Measurements from ENCODE around the gene MKNK2.

Gene MKNK2

GRCh38 chr19:2056837-2057192 lies 5.8 kb upstream of the MKNK2 start:
- no peak for DNase-seq

DNA sequence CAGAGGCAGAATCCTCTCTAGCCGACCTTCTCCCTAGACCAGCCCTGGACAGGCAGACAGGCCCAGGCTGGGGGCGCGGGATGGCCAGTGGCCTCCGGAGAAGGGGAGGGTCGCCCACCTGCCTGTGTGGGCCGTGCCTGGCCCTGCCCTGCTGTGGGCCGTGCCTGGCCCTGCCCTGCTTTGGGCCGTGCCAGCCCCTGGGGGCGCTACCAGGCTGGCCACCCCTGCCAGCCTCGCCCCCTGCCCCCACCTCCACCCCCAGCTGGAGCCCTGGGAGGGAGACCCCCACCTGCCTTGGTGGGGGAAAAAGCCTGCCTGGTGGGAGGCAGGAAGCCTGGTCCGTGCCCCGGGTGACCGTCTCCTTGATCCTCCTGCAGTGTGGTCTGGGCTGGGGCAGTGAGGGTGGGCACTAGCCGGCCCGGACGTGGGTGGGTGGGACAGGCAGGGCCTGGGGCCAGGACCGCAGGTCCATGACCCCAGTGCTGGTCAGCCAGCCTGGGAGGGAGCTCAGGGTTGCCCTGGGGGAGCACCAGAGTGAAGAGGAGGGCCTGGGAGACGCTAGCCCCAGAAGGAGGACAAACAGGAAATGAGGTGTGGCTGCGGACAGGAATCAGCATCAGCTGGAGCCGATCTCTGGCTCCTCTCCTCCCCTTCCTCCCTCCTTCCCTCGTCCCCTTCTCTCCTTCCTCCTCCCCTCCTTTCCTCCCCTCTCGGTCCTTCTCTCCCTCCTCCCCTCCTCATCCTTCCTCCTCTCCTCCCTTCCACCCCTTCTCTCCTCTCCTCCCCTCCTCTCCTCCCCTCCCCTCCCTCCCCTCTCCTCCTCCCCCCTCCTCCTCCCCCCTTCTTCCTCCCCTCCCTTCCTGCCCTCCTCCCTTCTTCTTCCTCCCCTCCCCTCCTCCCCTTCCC lies 5.1 kb upstream of the MKNK2 start:
- no peak for DNase-seq

- no peak for DNase-seq
Measured at GRCh38 chr19:2054763-2055162, 3.7 kb upstream of the MKNK2 start.

DNA sequence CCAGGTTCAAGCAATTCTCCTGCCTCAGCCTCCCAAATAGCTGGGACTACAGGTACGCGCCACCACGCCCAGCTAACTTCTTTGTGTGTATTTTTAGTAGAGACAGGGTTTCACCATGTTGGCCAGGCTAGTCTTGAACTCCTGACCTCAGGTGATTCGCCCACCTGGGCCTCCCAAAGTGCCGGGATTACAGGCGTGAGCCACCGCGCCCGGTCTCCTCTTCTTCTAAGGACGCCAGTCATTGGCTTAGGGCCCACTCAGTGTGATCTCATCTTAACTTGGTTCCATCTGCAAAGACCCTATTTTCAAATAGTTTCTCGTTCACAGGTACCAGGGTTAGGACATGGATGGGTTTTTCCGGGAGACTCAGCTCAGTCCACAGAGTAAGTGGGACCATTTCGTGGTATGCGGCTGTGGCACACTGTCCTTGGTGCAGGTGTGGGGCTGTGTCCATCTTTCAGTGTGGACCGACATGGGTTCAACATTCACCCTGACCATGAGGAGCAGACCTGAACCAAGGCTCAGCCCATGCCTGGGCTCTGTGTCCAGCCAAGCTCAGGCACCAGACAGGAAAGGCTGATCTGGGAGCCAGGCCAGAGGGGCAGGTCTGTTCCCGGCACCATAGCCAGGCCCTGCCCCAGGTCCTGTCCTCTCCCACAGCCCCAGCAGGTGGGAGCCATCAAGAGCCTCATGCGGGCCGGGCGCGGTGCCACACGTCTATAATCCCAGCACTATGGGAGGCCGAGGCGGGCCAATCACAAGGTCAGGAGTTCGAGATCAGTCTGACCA lies 2.8 kb upstream of the MKNK2 start:
- DNase-seq: no peak

DNA sequence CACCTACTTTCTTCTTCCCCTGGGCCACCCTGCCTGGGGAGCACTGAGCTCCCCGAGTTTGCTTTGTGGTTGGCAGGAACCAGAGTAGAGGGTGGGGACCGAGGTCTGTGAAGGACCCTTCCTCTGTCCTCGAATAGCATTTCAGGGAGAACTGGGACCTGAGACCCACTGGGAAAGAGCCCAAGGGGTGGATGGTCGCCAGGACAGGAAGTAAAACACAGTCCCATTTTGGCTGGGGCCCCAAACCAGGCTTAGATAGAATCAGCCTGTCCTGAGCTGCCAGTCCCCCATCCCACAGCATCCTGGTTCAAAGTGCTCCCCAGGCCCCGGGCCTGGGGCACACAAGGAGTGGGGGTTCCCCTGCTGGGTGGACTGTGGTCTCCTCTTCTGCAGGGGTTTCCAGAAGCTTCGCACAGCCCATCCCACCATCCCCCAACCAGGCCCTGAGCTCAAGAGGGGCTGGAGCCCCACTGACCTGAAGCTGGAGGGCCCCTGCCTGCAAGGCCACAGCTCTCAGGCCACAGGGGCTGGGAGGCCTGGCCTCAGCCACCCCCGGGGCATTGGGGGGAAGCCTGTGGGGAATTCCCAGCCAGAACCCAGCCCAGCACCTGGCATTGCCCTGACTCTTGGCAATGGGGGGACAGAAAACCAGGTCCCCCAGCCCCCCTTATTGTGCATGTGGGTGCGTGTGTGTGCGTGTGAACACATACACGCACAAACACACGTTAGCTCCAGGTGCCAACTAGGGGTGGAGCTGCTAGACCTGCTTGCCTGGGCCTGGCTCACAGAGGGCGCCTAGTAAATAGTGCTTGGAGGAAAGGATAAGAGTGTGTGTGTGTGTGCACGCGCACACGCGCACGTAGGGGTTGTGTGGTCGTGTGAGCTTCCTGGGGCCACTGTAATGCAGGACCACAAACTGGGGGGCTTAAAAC lies 995 bp upstream of the MKNK2 start:
- DNase-seq: peak; percentile 42

DNA sequence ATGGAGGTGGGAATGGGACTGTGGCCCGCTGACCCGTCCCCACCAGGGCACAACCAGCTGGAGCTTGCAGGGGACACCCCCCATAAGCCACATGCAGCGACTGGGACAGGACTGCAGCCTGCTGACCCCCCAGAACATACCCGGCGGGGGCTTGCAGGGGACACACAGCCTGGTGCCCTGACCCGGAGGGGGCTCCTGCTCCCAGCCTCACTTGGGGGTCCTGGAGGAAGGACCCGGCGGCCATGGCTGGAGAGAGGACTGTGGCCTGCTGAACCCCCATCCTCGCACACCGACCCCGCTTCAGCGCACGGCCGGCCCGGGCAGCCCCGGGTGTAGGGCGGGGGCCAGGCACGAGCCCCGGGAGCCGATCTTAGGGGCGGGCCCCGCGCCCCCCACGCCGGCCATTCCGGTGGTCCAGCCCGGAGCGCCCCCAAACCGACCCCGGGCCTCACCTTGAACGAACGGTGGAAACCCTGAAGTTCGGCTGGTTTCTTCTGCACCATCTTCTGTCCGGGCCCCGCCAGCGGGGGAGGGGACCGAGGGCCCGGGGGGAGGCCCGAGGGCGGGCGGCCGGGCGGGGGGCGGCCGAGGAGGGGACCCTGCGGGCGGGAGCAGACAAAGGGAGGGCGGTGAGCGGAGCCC lies 574 bp downstream of the MKNK2 start:
- DNase-seq: no peak

DNA sequence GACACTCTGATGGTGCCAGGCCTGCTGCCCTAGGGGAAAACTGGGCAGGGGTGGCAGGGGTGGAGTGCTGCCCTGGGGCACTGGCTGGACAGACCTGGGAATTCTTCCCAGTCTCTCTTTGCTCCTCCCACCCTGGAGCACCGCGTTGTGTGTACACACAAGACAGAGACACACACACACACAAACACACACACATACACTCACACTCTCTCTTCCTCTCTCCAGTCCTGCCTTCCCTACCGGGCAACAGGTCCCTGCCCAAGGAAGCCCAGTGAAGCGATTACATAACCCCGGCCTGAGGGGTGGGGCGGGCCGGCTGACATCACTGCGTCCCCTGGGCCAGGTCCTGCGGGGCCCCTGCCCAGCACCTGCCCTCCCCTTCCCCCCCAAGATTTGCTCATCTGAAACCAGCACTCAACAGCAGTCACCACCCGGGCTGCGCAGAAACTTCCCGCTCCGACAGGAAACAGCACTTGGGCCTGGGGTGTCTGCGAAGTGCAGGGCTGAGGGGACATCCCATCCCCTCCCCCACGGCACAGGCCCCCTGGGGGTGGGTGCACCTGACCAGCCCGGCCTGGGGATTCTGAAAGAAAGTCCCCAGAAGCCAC lies 1.2 kb downstream of the MKNK2 start:
- peak; percentile 48 for DNase-seq

DNA sequence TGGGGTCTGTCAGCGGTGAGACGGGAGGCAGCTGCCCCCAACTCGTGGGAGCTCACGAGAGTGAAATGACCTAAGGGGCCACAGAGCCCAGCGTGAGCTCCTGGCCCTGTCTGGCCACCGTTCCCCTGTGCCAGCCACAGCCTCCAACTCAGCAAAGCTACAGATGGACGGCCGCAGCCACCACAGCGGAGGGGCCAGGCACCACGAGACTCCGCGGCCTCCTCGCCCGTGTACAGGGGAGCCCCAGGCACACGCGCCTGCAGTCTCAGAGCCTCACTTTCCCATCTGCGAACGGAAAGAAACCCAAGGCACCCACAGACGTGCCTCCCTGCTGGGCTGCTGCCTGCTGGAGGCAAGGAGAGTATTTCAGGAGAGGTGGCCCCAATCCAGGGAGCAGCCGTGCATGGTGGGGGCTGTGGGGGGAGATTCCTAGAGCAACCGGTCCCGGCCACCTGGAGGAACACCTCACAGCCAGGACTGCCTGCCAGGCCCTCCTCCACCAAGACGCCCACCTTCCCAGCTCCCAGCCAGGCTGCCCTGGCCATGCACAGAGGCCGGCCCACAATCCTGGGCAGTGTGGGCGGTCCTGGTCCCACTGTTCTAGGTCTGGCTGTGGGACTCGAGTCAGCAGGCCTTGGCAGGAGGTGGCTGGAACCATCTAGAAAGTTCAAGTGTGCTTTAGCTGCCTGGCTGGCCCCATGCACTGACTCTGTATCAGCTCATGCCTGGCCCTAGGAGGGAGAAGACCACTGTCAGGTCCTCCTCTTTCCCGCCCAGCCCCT lies 1.9 kb downstream of the MKNK2 start:
- no peak for DNase-seq

GRCh38 chr19:2048104-2048958 lies 2.7 kb downstream of the MKNK2 start:
- no peak for DNase-seq

DNA sequence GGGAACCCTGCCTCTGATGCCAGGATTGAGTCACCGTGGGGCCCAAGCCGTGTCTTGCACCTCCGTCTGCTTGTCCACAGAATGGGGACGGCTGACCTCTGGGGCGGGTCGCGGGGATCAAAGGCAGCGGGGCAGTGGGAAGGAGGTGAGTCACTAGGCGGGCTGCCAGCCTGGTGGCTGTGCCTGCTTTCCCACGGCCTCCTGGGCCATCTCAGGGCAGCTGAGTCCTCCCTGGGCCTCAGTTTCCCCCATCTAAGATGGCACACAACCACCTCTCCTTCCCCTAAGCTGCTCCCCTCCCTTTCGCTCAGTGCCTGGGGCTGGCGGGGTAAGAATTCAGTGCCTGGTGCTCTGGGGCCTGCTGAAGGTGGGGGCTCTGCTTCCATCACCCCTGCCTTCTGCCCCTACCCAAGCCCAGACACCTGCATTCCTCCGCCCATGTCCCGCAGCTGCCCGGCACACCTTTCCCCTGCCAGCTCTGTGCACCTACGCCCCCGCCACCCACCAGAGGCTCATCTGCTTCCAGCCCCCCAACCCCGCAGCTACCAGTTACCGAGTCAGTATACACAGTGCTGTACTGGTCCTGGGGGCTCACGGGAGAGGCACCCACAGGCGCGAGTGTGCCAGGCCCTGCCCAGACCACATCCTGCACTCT lies 3.5 kb downstream of the MKNK2 start:
- DNase-seq: no peak

GRCh38 chr19:2047076-2047448 lies 4.0 kb downstream of the MKNK2 start:
- DNase-seq: no peak

GRCh38 chr19:2046046-2046907 lies 4.8 kb downstream of the MKNK2 start:
- no peak for DNase-seq

DNA sequence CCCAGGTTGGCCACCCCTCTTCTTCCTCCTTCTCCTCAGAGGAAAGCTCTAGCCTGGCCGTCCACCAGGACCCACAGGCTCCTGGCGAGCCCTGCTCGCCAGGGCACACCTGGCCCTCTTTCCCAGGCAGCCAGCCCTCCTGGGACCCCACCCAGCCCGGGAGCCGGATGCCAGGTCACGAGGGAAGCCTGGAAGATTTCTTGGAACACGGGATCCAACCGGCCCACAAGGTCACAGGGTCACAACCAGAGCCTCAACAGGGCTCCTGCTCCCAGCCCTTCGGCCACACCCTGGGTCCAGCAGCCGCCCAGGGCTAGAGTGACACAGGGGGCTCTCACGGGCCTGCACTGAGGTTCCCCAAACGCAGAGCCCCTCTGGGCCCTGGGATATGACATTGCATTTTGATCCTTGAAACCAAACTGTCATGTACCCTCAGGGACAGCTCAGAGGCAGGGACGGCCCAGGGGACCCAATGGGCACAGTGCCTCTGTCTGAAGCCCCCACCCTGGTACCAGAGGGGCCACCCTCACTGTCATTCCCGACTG lies 5.5 kb downstream of the MKNK2 start:
- no peak for DNase-seq

- DNase-seq: no peak
Measured at GRCh38 chr19:2044709-2045500, 6.1 kb downstream of the MKNK2 start.

- DNase-seq: no peak
Measured at GRCh38 chr19:2043961-2044708, 6.9 kb downstream of the MKNK2 start.

DNA sequence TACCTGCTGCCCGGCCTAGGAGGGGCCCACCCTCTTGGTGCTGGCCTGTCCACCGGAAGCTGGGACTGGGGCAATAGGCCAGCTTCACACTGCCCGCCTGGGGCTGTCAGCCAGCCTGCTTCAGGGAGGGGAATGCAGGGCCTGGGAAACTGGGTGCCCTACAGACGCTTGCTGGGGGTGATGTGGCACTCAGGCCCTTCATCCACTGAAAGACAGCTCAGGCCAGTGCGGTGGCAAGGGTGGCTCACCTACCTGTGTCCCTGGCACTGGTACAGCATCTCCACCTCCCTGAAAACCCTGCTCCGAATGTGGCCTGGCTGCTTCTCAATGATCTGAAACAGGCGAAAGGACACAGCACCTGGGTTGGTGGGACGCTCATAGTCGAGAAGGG lies 7.8 kb downstream of the MKNK2 start:
- no peak for DNase-seq

Measured in effector CD8-positive, alpha-beta T cell (primary cell).